Measurements from ENCODE around the gene MAG. TPM values are rescaled to one million over a fixed set of nuclear protein-coding genes. Genes with fewer than 3 reads are reported as not detected.

Gene MAG
- total RNA-seq, 4 donors from 2014 or later = not detected

DNA sequence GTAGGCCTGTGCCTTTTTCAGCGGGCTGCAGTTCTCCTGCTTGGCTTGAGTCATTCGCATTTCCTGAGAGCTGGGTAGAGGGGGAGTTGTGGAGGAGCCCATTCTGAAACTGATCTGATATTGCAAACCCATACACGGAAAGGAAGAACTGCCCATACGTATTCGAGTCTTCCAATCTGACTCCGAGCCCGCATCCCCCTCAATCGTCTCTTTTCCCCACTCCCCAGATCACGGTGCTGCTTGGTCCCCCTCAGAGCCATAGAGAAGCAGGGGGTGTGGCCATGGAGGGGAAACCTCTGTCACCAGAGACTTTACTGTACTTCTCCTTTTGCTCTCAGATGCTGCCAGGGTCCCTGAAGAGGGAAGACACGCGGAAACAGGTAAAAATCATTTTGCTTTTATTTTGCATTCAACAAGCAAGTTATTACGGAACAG, 36.9 kb downstream of the MAG start, which contains the start of gene CD22:
CD22 (plus strand) TSS at position 337 of the 435 bp plus-strand sequence. CDS start 2,854 bp downstream, outside the sequence.
- H3K27me3 ChIP-seq = peaks cover 22% of the 10 kb centered on the region
- no peaks in the 10 kb centered on the region for H3K9me3 ChIP-seq
- no peaks in the 10 kb centered on the region for H3K4me1 ChIP-seq
- WGBS, 2 donors (ENCODE audit: low coverage in 1 of 2) = 60% methylated on average over 3 to 12 of the region's 12 CpGs
- no peaks in the 10 kb centered on the region for H3K36me3 ChIP-seq
- H3K4me3 ChIP-seq = no peak within 1 kb of the TSS
- intact Hi-C loops (cut with DNase I; ENCODE audit: low total_unique reads) = no loop called here
- TF ChIP-seq POLR2AphosphoS5 (IDR thresholded peaks at IDR 0.05) (peak in 2 of 3 donors; percentile 28 to 41), POLR2A (IDR thresholded peaks at IDR 0.05) (peak; percentile 49)
- TF ChIP-seq, protein P1, sequence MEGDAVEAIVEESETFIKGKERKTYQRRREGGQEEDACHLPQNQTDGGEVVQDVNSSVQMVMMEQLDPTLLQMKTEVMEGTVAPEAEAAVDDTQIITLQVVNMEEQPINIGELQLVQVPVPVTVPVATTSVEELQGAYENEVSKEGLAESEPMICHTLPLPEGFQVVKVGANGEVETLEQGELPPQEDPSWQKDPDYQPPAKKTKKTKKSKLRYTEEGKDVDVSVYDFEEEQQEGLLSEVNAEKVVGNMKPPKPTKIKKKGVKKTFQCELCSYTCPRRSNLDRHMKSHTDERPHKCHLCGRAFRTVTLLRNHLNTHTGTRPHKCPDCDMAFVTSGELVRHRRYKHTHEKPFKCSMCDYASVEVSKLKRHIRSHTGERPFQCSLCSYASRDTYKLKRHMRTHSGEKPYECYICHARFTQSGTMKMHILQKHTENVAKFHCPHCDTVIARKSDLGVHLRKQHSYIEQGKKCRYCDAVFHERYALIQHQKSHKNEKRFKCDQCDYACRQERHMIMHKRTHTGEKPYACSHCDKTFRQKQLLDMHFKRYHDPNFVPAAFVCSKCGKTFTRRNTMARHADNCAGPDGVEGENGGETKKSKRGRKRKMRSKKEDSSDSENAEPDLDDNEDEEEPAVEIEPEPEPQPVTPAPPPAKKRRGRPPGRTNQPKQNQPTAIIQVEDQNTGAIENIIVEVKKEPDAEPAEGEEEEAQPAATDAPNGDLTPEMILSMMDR (IDR thresholded peaks at IDR 0.05) = no peak
- DNase-seq = no peak
- H3K27ac ChIP-seq = no peak within 1 kb of the TSS
- in situ Hi-C loops (cut with MboI; ENCODE audit: low pct_ligation_motif_present in 1 of 4, low pct_unique_long_range_greater_than_20kb in 1 of 4, low sequenced_read_pairs in 3 of 4) = no loop called here

GRCh38 chr19:35329323-35329722, 37.4 kb downstream of the MAG start:
- Histone ChIP-seq H3K4me1 (no peaks in the 10 kb centered on the region), H3K27ac (no peak overlapping the region), H3K4me3 (no peak overlapping the region), H3K9me3 (no peaks in the 10 kb centered on the region), H3K36me3 (no peaks in the 10 kb centered on the region), H3K27me3 (peaks cover 22% of the 10 kb centered on the region)
- WGBS, 2 donors (ENCODE audit: low coverage in 1 of 2) = 53% methylated on average over 4 of the region's 4 CpGs; no CpG with 5 or more reads in 1 of the 2 donors
- TF ChIP-seq POLR2AphosphoS5 (IDR thresholded peaks at IDR 0.05) = no peak
- no peak for TF ChIP-seq EP300 (IDR thresholded peaks at IDR 0.05; ENCODE audit: low read depth)
- TF ChIP-seq POLR2A (IDR thresholded peaks at IDR 0.05) = no peak
- TF ChIP-seq, protein P1 (IDR thresholded peaks at IDR 0.05) = no peak
- no peak for DNase-seq
- in situ Hi-C loops (cut with MboI; ENCODE audit: low pct_ligation_motif_present in 1 of 4, low pct_unique_long_range_greater_than_20kb in 1 of 4, low sequenced_read_pairs in 3 of 4) (no loop called here), intact Hi-C loops (cut with DNase I; ENCODE audit: low total_unique reads) (no loop called here)

GRCh38 chr19:35330475-35330874, 38.5 kb downstream of the MAG start:
- WGBS, 2 donors (ENCODE audit: low coverage in 1 of 2) = 59 to 70% methylated on average over 2 to 7 of the region's 7 CpGs
- H3K27me3 ChIP-seq = peaks cover 22% of the 10 kb centered on the region
- peak; percentile 26 for DNase-seq
- no peak for TF ChIP-seq POLR2A (IDR thresholded peaks at IDR 0.05)
- TF ChIP-seq, protein P1 (IDR thresholded peaks at IDR 0.05) = no peak
- TF ChIP-seq EP300 (IDR thresholded peaks at IDR 0.05; ENCODE audit: low read depth) = no peak
- no peak for TF ChIP-seq POLR2AphosphoS5 (IDR thresholded peaks at IDR 0.05)
- no peak overlapping the region for H3K27ac ChIP-seq
- no peak overlapping the region for H3K4me3 ChIP-seq
- in situ Hi-C loops (cut with MboI; ENCODE audit: low pct_ligation_motif_present in 1 of 4, low pct_unique_long_range_greater_than_20kb in 1 of 4, low sequenced_read_pairs in 3 of 4) = no loop called here
- intact Hi-C loops (cut with DNase I; ENCODE audit: low total_unique reads) = no loop called here
- H3K4me1 ChIP-seq = no peaks in the 10 kb centered on the region
- no peaks in the 10 kb centered on the region for H3K9me3 ChIP-seq
- H3K36me3 ChIP-seq = no peaks in the 10 kb centered on the region

GRCh38 chr19:35331551-35332214, 39.7 kb downstream of the MAG start:
- intact Hi-C loops (cut with DNase I; ENCODE audit: low total_unique reads) (no loop called here), in situ Hi-C loops (cut with MboI; ENCODE audit: low pct_ligation_motif_present in 1 of 4, low pct_unique_long_range_greater_than_20kb in 1 of 4, low sequenced_read_pairs in 3 of 4) (no loop called here)
- no peak for DNase-seq
- Histone ChIP-seq H3K27me3 (peaks cover 22% of the 10 kb centered on the region), H3K4me1 (no peaks in the 10 kb centered on the region), H3K9me3 (no peaks in the 10 kb centered on the region), H3K36me3 (no peaks in the 10 kb centered on the region), H3K4me3 (no peak overlapping the region), H3K27ac (no peak overlapping the region)
- 59 to 69% methylated on average over 4 to 14 of the region's 14 CpGs for WGBS, 2 donors (ENCODE audit: low coverage in 1 of 2)
- TF ChIP-seq POLR2A (IDR thresholded peaks at IDR 0.05) (no peak), POLR2AphosphoS5 (IDR thresholded peaks at IDR 0.05) (no peak)
- TF ChIP-seq, protein P1 (IDR thresholded peaks at IDR 0.05) = no peak

All from transverse colon (tissue), 4 donors.